Measurements from ENCODE around the gene STH. TPM values are rescaled to one million over a fixed set of nuclear protein-coding genes. Genes with fewer than 3 reads are reported as not detected.
"Not testable (repeated sequence)": the region's sequence is repeated elsewhere in the genome, so short reads cannot be mapped to it uniquely, and the experiment has no call there.

STH gene
- total RNA-seq, 1 donor from 2014 or later: not detected

- Histone ChIP-seq H3K4me1 (no peaks in the 10 kb centered on the region), H3K9ac (no peak overlapping the region), H3K79me2 (ENCODE audit: low read depth) (no peaks in the 10 kb centered on the region), H3F3A (ENCODE audit: low read depth) (no peaks in the 10 kb centered on the region), H3K4me3 (no peak overlapping the region), H3K36me3 (no peaks in the 10 kb centered on the region), H3K27me3 (no peaks in the 10 kb centered on the region), H3K27ac (no peak overlapping the region), H3K9me3 (ENCODE audit: low read depth) (no peaks in the 10 kb centered on the region), H2AFZ (replicated peaks) (no peak overlapping the region), H3K4me2 (no peak overlapping the region), H4K20me1 (ENCODE audit: low read depth) (no peaks in the 10 kb centered on the region)
- Mint-ChIP-seq H3K4me3 (no peak overlapping the region), H3K36me3 (no peaks in the 10 kb centered on the region), H3K4me1 (no peaks in the 10 kb centered on the region), H3K27ac (no peak overlapping the region), H3K27me3 (ENCODE audit: insufficient read depth, low read depth) (peaks cover 13% of the 10 kb centered on the region), H3K9me3 (no peaks in the 10 kb centered on the region)
- no peak for TF ChIP-seq EZH2 (IDR thresholded peaks at IDR 0.05)
- TF ChIP-seq EZH2phosphoT487 (IDR thresholded peaks at IDR 0.05): no peak
- no peak for TF ChIP-seq CTCF (IDR thresholded peaks at IDR 0.05)
- no peak for DNase-seq (ENCODE audit: low spot score)
Measured at GRCh38 chr17:46002973-46003316, 3.9 kb downstream of the STH start.

GRCh38 chr17:46003907-46004748, 5.1 kb downstream of the STH start:
- H3K27ac Mint-ChIP-seq: no peak overlapping the region

GRCh38 chr17:46006082-46006481, 7.0 kb downstream of the STH start:
- H3K4me3 Mint-ChIP-seq, H3K27me3 ChIP-seq: not testable (repeated sequence)

More at GRCh38 chr17:46003907-46004748, 5.1 kb downstream of the STH start:
- Histone ChIP-seq H3K27me3 (no peaks in the 10 kb centered on the region), H3K27ac (no peak overlapping the region), H3K9ac (no peak overlapping the region), H3K4me3 (no peak overlapping the region), H3K4me2 (no peak overlapping the region), H3K4me1 (no peaks in the 10 kb centered on the region), H2AFZ (replicated peaks) (no peak overlapping the region), H3K79me2 (ENCODE audit: low read depth) (no peaks in the 10 kb centered on the region), H3K36me3 (no peaks in the 10 kb centered on the region), H3F3A (ENCODE audit: low read depth) (no peaks in the 10 kb centered on the region), H3K9me3 (ENCODE audit: low read depth) (no peaks in the 10 kb centered on the region), H4K20me1 (ENCODE audit: low read depth) (no peaks in the 10 kb centered on the region)
- H3K9me3 Mint-ChIP-seq: no peaks in the 10 kb centered on the region
- H3K27me3 Mint-ChIP-seq (ENCODE audit: insufficient read depth, low read depth): peaks cover 10% of the 10 kb centered on the region
- no peak overlapping the region for H3K4me3 Mint-ChIP-seq
- DNase-seq (ENCODE audit: low spot score): no peak
- H3K36me3 Mint-ChIP-seq: no peaks in the 10 kb centered on the region
- TF ChIP-seq EZH2 (IDR thresholded peaks at IDR 0.05) (no peak), EZH2phosphoT487 (IDR thresholded peaks at IDR 0.05) (no peak), CTCF (IDR thresholded peaks at IDR 0.05) (no peak)
- no peaks in the 10 kb centered on the region for H3K4me1 Mint-ChIP-seq

DNA sequence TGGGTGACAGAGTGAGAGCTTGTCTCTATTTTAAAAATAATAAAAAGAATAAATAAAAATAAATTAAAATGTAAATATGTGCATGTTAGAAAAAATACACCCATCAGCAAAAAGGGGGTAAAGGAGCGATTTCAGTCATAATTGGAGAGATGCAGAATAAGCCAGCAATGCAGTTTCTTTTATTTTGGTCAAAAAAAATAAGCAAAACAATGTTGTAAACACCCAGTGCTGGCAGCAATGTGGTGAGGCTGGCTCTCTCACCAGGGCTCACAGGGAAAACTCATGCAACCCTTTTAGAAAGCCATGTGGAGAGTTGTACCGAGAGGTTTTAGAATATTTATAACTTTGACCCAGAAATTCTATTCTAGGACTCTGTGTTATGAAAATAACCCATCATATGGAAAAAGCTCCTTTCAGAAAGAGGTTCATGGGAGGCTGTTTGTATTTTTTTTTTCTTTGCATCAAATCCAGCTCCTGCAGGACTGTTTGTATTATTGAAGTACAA, 8.5 kb downstream of the STH start:
- Histone ChIP-seq H3K36me3 (no peaks in the 10 kb centered on the region), H4K20me1 (ENCODE audit: low read depth) (no peaks in the 10 kb centered on the region), H3K9ac (no peak overlapping the region), H3K27ac (no peak overlapping the region), H2AFZ (replicated peaks) (no peak overlapping the region), H3F3A (ENCODE audit: low read depth) (no peaks in the 10 kb centered on the region), H3K4me2 (no peak overlapping the region), H3K4me1 (no peaks in the 10 kb centered on the region), H3K27me3 (no peaks in the 10 kb centered on the region), H3K79me2 (ENCODE audit: low read depth) (no peaks in the 10 kb centered on the region), H3K4me3 (no peak overlapping the region), H3K9me3 (ENCODE audit: low read depth) (no peaks in the 10 kb centered on the region)
- Mint-ChIP-seq H3K27ac (no peak overlapping the region), H3K36me3 (no peaks in the 10 kb centered on the region), H3K4me3 (no peak overlapping the region), H3K9me3 (no peaks in the 10 kb centered on the region), H3K27me3 (ENCODE audit: insufficient read depth, low read depth) (peaks cover 3% of the 10 kb centered on the region), H3K4me1 (peaks cover 4% of the 10 kb centered on the region)
- DNase-seq (ENCODE audit: low spot score): no peak
- TF ChIP-seq CTCF (IDR thresholded peaks at IDR 0.05) (no peak), EZH2phosphoT487 (IDR thresholded peaks at IDR 0.05) (no peak), EZH2 (IDR thresholded peaks at IDR 0.05) (no peak)

More at GRCh38 chr17:46006082-46006481, 7.0 kb downstream of the STH start:
- not testable (repeated sequence) for H3K27me3 Mint-ChIP-seq (ENCODE audit: insufficient read depth, low read depth); H3K9ac ChIP-seq; H3K4me2 ChIP-seq; H3K79me2 ChIP-seq (ENCODE audit: low read depth); H3K27ac ChIP-seq; H3K27ac Mint-ChIP-seq; H3K4me1 ChIP-seq; H3K9me3 ChIP-seq (ENCODE audit: low read depth); H3K4me3 ChIP-seq; H4K20me1 ChIP-seq (ENCODE audit: low read depth); DNase-seq (ENCODE audit: low spot score); H3K4me1 Mint-ChIP-seq; H3F3A ChIP-seq (ENCODE audit: low read depth); H3K9me3 Mint-ChIP-seq; H3K36me3 Mint-ChIP-seq; H2AFZ ChIP-seq (replicated peaks); H3K36me3 ChIP-seq

Measured in neural progenitor cell (in vitro differentiated cells).